OCI-LY1 (cell line): ENCODE measurements around the gene SUV39H1.

ENCODE experiments used
- EZH2 ChIP-seq: fragments of 200-600 bp; sonication (generic), shearing (Covaris generic); IDR thresholded peaks from 2 replicates; pipeline ENCODE4 v1.8.0; 2017; ENCODE audit warnings: borderline replicate concordance, mixed run types, mild to moderate bottlenecking, antibody characterized with exemption, low read length, moderate library complexity, mixed read lengths
- TF ChIP-seq, protein P1 (sequence below): fragments of 200-600 bp; sonication (generic), shearing (Covaris generic); IDR thresholded peaks from 2 replicates; pipeline ENCODE4 v1.5.1; 2017; ENCODE audit warnings: mild to moderate bottlenecking, antibody characterized with exemption, low read length, moderate library complexity, mixed read lengths

DNA sequence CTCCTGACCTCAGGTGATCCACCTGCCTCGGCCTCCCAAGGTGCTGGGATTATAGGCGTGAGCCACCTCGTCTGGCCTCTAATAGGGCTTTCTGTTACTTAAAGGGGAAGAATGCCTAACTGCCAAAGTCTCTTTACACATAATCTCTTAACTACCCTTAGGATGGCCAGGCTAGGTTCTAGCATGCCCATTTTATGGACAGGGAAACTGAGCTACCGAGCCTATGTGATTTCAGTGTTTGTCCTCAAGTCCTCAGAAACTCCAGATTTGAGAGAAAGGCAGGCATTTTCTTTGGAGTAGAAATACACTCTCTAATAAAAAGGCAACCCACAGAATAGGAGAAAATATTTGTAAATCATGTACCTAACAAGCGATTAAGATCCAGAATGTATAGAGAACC lies 52.6 kb downstream of the SUV39H1 start:
- TF ChIP-seq, protein P1, sequence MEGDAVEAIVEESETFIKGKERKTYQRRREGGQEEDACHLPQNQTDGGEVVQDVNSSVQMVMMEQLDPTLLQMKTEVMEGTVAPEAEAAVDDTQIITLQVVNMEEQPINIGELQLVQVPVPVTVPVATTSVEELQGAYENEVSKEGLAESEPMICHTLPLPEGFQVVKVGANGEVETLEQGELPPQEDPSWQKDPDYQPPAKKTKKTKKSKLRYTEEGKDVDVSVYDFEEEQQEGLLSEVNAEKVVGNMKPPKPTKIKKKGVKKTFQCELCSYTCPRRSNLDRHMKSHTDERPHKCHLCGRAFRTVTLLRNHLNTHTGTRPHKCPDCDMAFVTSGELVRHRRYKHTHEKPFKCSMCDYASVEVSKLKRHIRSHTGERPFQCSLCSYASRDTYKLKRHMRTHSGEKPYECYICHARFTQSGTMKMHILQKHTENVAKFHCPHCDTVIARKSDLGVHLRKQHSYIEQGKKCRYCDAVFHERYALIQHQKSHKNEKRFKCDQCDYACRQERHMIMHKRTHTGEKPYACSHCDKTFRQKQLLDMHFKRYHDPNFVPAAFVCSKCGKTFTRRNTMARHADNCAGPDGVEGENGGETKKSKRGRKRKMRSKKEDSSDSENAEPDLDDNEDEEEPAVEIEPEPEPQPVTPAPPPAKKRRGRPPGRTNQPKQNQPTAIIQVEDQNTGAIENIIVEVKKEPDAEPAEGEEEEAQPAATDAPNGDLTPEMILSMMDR, result no peak
- no peak for TF ChIP-seq EZH2
